ENCODE results near the gene CYSTM1.

- TF ChIP-seq MAX (IDR thresholded peaks at IDR 0.05; ENCODE audit: low read depth, low read length), result no peak
- TF ChIP-seq, protein P1, sequence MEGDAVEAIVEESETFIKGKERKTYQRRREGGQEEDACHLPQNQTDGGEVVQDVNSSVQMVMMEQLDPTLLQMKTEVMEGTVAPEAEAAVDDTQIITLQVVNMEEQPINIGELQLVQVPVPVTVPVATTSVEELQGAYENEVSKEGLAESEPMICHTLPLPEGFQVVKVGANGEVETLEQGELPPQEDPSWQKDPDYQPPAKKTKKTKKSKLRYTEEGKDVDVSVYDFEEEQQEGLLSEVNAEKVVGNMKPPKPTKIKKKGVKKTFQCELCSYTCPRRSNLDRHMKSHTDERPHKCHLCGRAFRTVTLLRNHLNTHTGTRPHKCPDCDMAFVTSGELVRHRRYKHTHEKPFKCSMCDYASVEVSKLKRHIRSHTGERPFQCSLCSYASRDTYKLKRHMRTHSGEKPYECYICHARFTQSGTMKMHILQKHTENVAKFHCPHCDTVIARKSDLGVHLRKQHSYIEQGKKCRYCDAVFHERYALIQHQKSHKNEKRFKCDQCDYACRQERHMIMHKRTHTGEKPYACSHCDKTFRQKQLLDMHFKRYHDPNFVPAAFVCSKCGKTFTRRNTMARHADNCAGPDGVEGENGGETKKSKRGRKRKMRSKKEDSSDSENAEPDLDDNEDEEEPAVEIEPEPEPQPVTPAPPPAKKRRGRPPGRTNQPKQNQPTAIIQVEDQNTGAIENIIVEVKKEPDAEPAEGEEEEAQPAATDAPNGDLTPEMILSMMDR (IDR thresholded peaks at IDR 0.05; ENCODE audit: low read depth, low read length), result no peak
Observed at GRCh38 chr5:140128376-140128775, 46.6 kb upstream of the CYSTM1 start.

Measured in NB4 (cell line).